T-helper 1 cell (primary cell): Measurements from ENCODE around the gene METTL9.
"Not testable (repeated sequence)": the region's sequence is repeated elsewhere in the genome, so short reads cannot be mapped to it uniquely, and the experiment has no call there.

ENCODE experiments used
- DNase-seq, 5 donors: peaks; one replicate each; pipeline ENCODE4 v3.0.0-alpha.2; 2012 to 2020

METTL9 gene

DNA sequence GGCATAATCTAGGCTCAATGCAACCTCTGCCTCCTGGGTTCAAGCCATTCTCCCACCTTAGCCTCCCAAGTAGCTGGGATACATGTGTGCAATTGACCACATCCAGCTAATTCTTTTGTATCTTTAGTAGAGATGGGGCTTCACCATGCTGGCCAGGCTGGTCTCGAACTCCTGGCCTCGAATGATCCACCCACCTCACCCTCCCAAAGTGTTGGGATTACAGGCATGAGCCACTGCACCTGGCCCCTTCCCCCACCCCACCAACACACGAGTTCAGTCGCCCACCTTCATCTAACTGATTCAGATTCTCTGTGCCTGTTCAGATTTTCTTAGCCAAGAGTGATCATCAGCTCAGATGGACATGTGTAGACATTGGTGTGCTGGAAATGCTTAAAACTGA is 25.0 kb upstream of the METTL9 start:
- DNase-seq = no peak

DNA sequence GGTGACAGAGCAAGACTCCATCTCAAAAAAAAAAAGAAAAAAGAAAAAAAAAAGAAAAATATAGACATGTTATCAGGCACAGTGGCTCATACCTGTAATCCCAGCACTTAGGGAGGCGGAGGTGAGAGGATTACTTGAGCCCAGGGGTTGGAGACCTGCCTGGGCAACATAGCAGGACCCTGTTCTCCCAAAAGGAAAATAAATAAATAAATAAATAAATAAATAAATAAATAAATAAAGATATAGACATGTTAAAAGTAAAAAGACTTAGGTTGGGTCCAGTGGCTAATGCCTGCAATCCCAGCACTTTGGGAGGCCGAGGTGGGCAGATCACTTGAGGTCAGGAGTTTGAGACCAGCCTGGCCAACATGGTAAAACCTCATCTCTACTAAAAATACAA is 23.1 kb upstream of the METTL9 start:
- not testable (repeated sequence) for DNase-seq

DNA sequence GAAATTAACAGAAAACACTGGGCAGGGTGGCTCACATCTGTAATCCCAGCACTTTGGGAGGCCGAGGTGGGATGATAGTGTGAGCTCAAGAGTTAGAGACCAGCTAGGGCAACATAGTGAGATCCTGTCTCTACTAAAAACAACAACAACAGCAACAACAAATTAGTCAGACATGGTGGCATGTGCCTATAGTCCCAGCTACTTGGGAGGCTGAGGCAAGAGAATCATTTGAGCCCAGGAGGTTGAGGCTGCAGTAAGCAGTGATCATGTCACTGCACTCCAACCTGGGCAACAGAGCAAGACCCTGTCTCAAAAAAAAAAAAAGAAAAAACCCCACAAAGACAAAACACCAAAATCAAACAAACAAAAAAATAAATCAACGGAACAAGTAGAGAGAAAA is 21.9 kb upstream of the METTL9 start:
- DNase-seq = not testable (repeated sequence)

DNA sequence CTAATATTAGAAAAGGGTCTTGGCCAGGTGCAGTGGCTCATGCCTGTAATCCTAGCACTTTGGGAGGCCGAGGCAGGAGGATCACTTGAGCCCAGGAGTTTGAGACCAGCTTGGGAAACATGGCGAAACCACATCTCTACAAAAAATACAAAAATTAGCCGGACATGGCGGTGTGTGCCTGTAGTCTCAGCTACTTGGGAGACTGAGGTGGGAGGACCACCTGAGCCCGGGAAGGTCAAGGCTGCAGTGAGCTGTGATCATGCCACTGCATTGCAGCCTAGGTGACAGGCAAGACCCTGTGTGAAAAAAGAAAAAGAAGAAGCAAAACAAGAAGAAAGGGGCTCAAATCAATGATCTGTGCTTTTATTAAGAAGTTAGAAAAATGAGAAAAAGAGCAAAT is 21.1 kb upstream of the METTL9 start:
- DNase-seq = not testable (repeated sequence)

DNA sequence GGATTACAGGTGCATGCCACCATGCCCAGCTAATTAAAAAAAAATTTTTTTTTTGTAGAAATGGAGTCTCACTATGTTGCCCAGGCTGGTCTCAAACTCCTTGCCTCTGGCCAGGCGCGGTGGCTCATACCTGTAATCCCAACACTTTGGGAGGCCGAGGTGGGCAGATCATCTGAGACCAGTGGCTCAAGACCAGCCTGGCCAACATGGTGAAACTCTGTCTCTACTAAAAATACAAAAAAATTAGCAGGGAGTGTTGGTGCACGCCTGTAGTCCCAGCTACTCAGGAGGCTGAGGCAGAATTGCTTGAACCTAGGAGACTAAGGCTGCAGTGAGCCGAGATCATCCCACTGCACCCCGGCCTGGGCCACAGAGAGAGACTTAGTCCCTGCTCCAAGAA is 19.2 kb upstream of the METTL9 start:
- not testable (repeated sequence) for DNase-seq

DNA sequence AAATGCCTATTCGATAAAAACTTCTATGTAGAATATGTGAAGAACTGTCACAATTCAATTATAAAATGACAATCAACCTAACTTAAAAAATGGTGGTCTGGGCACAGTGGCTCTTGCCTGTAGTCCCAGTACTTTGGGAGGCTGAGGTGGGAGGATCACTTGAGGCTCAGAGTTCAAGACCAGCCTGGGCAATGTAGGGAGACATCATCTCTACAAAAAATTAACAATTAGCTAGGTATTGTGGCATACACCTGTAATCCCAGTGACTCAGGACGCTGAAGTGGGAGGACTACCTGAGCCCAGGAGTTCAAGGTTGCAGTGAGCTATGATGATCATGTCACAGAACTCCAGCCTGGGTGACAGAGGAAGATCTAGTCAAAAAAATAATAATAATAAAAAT is 18.6 kb upstream of the METTL9 start:
- no peak for DNase-seq

DNA sequence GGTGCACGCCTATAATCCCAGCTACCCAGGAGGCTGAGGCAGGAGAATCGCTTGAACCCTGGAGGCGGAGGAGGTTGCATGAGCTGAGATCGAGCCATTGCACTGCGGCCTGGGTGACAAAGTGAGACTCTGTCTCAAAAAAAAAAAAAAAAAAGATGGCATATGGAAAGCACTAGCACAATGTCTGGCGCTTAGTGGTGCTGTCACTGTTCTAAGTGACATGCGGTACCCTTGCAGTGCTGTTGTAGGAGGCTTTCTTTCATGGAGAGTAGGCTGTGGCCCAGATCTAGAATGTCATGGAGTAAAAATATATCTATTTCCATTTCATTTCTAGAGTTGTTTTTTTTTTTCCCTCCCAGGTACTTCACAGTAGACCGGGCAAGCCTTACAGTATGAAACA is 14.6 kb upstream of the METTL9 start:
- DNase-seq = no peak

DNA sequence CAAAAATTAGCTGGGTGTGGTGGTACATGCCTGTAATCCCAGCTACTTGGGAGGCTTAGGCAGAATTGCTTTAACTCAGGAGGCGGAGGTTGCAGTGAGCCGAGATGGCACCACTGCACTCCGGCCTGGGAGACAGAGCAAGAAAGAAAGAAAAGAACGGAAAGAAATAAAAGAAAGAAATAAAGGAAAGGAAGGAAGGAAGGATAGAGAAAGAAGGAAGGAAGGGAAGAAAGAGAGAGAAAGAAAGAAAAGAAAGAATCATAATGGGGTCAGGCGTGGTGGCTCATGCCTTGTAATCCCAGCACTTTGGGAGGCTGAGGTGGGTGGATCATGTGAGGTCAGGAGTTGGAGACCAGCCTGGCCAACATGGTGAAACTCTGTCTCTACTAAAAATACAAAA is 10.8 kb upstream of the METTL9 start:
- not testable (repeated sequence) for DNase-seq

DNA sequence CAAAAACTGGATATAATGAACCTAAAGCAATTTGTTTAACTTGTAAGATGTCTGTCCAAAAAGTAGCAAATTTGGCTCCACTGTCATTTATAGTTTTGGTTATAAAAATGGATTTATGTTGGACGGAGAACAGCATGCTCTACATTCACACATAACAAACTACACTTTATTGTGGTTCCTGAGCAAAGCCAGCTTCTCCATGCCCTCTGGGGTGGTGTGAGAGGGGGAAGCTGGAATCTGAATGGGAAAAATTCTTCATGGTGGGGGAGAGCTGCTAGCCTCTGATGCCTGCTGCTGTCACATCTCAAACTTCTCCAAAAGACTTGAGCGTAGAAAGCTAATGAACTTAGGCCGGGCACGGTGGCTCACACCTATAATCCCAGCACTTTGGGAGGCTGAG is 9.8 kb upstream of the METTL9 start:
- DNase-seq = no peak

DNA sequence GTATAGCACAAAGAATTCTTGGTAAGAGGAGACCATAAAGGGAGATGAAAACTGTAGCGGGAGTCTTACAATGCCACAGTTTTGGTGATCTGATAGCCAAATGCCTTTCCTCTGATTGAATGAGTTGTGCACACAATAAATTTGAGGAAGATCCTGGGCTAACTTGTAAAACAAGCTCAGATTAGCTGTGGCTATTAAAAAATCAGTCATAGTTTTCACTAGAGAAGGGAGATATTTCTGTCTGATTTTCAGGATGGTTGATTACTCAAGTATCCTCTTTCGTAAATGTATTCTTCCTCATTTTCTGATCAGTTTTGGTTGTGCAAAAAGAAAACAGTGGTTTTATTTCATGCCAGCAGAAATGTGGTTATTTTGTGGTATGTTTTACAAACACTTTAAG is 9.1 kb upstream of the METTL9 start:
- DNase-seq = no peak

DNA sequence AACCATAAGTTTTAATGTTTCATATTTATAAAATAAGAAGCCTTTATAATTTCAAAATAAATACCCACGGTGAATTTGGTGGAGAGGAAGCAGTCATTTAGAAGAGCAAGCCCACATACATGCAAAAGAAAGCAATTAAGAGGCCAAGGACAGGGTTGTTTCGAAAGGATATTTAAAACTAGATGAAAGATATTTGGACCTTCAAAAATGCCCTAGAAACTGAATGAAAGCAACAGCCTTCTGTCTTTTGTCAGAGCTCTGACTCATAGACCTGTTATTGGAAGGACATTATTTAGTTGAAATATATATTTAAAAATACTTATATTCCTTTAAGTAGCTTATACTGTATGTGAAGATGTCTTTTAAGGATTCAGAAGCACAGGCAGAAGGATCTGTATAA is 8.6 kb upstream of the METTL9 start:
- no peak for DNase-seq

DNA sequence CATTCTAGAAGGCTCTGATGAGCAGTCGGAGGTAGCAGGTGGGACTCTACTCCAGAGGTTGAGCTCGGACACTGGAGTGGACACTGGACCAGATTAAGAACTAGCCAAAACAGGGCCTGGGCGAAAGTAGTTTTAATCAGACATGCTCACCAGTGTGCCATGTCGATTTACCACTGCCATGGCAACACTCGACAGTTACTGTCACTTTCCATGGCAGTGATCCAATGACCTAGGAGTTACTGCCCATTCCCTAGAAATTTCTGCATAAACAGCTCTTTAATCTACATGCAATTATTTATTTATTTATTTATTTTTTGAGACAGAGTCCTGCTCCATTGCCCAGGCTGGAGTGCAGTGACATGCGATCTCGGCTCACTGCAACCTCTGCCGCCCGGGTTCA is 7.2 kb upstream of the METTL9 start:
- DNase-seq = no peak

DNA sequence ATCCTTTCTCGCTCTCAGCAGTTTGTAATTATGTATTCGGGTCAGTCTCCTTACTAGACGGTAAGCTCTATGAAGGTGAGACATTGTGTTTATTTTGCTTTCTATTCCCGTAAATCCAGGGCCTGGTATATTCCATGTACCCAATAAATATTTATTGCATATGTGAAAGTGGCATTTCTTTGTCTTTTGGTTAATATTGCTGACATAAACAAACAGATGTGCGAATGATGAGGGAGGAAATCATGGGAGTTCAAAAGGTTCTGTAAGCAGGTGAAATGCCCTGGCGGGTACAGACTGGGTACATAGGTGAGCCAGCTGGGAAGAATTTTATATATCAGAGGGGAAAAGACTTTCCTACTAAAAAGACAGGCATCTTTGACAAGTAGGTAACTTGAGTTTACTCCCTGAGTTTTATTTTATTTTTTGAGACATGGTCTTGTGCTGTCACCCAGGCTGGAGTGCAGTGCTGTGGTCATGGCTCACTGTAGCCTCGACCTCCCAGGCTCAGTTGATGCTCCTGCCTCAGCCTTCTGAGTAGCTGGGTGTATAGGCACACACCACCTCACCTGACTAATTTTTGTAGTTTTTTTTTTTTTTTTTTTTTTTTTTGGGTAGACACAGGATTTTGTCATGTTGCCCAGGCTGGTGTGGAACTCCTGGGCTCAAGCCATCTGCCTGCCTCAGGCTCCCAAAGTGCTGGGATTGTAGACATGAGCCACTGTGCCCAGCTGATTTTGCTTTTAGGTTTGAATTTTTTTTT is 5.7 kb upstream of the METTL9 start:
- DNase-seq = no peak

DNA sequence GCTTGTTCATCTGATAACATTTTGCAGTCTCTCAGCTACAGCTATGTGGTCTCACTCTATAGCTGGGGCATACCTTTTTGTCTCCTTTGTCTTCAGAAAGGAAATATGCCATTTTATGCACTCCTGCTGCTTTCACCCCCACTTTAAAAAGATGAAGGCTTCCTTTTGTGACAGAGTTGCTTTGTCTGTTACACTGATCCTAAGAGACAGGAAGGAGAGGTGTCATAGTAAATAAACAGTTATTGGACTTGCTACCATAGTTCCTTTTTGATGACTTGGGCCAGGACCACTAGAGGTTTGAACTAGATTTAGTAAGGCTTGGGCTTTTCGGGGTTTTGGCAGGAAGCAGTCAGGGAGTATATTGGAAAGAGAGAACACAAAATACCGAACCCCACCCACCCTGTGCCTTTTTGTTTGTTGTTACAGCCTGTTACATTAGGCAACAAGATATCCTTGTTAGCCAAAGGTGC is 1.8 kb upstream of the METTL9 start:
- no peak for DNase-seq

DNA sequence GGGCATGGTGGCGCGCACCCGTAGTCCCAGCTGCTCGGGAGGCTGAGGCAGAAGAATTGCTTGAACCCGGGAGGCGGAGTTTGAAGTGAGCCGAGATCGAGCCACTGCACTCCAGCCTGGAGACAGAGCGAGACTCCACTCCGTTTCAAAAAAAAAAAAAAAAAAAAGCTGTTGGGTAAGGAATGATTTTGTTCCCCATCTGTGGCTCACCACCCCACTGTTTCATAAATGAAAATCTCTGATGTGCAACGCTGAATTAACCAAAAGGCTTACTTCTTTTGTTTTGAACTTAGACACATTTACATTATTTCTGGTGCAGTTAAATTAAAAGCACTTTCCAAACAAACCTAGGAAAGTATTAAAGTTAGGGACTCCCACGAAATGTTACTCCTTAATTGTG is 1.2 kb upstream of the METTL9 start:
- DNase-seq = no peak

DNA sequence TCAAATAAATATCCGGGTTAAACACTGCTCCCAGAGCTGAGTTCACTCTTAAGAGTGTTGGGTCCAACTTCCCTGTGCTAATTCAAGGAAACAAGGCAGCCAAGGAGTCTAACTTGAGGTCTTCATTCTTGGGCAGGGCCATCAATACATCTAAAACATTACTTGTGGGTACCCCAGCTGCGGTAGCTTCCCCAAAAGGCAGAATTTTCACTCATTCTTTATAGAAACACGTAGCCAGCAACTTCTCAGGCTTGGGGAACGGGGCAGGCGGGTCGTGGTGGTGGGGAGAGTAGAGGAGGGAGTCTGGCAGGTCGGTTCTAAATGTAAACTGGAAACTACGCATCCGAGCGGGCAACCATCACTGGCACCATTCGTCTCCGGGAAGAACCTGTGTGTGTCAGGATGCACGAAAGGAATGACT is 666 bp upstream of the METTL9 start:
- DNase-seq = peak in 2 of 5 donors; percentile 13 to 25

DNA sequence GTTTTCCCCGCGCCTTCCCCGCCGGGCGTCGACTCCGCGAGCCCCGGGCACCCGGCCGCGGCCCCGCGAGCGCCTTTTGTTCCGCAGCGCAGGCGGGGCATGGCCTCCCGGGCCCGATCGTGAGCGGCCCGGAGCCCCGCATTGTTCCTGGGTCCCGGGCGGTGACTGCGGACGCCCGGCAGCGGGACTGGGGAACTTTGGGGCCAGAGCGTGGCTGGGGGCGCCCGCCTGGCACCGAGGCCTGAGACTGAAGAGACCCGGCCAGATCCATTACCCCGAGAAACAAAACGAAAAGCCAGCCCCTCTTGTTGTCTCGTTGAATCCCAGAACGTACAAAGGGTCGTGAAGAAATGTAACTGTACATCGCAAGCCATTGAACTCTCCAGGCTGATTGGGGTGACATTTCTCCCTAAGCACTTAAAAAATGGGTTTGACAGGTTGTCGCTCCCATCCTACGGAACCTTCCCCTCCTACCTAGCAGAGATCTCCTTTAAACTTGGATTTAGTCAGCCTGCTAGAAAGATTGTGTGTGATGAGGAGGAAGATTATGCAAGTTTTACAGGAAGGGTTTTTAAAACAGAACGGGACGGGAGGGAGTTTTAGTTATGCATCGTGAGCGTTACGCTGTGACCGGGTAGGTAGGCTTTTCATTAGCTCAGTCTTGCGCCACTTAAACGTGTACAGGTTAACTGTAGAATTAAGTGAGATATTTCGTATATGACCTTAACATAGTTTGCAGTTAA is 825 bp downstream of the METTL9 start:
- peak in 2 of 5 donors; percentile 3 to 32 for DNase-seq

DNA sequence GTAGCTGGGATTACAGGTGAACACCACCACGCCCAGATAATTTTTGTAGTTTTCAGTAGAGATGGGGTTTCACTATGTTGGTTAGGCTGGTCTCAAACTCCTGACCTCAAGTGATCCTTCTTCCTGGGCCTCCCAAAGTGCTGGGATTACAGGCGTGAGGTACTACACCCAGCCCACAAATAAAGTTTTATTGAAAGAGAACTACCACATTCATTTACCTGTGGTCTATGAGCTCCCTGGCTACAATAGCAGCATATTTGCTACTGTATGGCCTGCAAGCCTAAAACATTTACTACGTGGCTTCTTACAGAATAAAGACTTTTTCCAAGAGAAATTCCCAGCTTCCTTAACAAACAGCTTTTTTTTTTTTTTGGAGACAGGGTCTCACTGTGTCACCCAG is 3.4 kb downstream of the METTL9 start:
- no peak for DNase-seq

DNA sequence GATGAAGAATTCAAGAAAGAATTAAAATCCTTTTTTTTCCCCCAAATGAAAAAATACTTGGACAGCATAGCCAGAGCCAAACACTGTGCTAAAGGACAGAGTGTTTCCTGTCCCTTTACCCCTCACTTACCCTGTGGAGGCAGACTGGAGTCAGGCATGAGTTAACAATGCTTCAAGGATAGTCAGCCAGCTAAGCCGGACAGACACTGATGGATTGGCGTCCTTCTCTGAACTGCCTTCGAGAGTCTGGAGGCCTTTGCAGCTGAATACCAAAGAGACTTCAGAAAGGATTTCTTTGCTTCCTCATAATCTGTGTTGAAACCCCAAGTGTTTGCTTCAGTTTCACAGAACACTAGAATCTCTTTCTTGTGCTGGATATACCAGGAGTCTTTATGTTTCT is 4.6 kb downstream of the METTL9 start:
- no peak for DNase-seq

DNA sequence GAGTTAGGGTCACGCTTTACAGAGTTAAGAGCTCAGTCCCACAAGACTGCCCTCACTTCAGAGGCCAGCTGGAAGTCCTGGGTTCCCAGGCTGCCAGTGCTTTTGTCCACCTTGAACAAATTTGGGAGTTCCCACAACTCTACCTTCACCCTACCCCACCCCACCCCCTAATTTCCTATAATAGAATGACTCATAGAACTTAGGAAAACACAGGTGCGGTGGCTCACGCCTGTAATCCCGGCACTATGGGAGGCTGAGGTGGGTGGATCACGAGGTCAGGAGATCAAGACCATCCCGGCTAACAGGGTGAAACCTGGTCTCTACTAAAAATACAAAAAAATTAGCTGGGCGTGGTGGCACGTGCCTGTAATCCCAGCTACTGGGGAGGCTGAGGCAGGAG is 6.5 kb downstream of the METTL9 start:
- not testable (repeated sequence) for DNase-seq

DNA sequence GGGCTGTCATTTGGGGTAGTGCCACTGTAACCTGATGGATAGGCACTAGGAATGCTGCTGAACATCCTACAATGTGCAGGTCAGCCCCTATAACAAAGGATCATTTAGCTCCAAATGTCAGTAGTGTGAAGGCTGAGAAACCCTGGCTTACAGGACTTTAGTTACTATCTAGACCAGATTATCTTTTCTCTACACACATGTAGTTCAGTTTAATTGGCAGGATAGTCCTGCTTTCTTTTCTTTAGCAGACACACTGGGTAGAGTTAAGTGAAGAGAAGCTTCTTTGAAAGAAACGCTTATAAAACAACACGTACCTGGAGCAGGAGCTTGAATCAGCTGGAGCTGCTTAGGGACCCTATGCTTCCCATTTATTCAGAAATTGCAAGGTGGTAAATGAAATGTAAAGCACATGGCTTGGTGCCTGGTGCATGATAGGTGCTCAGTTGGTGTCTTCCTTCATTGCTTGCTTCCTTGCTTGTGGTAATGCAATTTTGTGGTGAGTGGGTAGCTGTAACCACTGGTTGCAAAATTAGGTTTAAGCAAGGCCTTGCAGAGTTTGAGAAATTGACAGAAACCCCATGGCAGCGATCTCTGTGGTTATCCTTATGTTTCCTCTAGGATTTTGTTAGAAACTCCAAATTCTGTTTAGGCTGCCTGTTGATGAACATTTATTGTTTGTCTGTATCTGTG is 9.4 kb downstream of the METTL9 start:
- peak in 1 of 5 donors; percentile 38 for DNase-seq

DNA sequence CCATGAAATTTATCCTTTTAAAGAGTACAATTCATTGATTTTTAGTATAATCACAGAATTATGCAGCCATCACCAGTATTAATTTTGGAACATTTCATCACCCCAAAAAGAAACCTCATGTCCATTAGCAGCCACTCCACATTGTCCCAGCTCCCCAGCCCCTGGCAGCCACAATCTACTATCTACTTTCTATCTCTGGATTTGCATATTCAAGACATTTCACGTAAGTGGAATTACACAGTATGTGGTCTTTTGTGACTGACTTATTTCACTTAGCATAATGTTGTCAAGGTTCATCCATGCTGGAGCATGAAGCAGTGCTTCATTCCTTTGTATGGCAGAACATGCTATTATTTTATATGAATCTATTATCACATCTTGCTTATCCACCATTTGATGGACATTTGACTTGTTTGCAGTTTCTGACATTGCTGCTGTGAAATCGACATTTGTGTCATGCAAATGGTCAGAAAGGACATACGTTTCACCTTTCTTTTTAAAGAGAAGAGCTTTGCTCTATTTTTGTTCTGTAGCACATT is 10.7 kb downstream of the METTL9 start:
- no peak for DNase-seq

DNA sequence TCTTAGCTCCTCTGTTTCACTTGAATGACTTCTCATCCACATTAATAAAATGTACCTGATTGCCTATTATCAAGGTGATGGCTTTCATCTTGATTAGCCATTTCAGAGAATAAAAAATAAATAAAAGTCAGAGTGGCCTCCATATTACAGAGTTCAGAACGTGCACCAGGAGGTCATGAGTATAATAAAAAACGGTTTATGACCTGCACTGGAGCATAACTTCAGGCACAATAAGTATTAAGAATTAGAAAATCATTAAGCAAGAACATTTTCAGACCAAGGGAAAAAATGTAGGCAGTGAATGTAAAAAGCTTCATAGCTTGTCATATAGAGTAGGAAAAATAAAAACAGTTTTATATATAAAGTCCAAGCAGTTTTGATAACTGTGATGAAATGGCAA is 11.4 kb downstream of the METTL9 start:
- no peak for DNase-seq

DNA sequence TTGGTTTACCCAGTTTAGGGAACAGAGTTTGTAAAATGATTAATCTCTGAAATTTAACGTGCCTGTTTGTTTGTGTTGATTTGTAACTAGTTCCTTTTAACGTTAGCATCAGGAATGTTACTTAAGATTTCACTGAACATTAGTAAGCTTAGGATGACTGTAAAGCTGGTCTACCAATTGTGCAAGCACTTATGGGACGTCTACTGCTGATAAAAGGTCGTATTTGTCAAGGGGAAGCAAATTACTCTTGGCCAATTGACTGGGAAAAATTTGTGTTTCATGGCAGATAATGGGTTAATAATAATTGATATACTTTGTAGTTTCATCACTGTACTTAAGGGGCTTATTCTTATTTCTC is 11.8 kb downstream of the METTL9 start:
- no peak for DNase-seq
